Tibial artery (tissue), 4 donors: ENCODE results near the gene TMEFF1.

ENCODE experiments used
- DNase-seq, 2 donors: peaks; one replicate each; pipeline ENCODE4 v3.0.0-alpha.2; 2019
- H3K27ac ChIP-seq, 2 donors: fragments of 200-600 bp; sonication (generic) in 1 of 2; 1 replicate in 1 of 2; 2 replicates in 1 of 2; pipeline ENCODE4 v1.5.1; 2018 to 2019; ENCODE audit warnings: mild to moderate bottlenecking in 1 of 2
- H3K27me3 ChIP-seq, 2 donors: fragments of 200-600 bp; sonication (generic) in 1 of 2; one replicate each; pipeline versions ENCODE4 v1.5.1 to v1.6.0; 2016 to 2019
- H3K36me3 ChIP-seq, 3 donors: fragments of 200-600 bp; sonication (generic) in 2 of 3; one replicate each; pipeline ENCODE4 v1.5.1; 2016 to 2019; ENCODE audit warnings: mild to moderate bottlenecking in 2 of 3
- H3K4me1 ChIP-seq, 4 donors: fragments of 200-600 bp; sonication (generic) in 2 of 4; 1 replicate in 3 of 4; 2 replicates in 1 of 4; pipeline ENCODE4 v1.5.1; 2016 to 2019
- H3K4me3 ChIP-seq, 2 donors: fragments of 200-600 bp; sonication (generic) in 1 of 2; 1 replicate in 1 of 2; 2 replicates in 1 of 2; pipeline ENCODE4 v1.5.1; 2018 to 2019; ENCODE audit warnings: mild to moderate bottlenecking in 2 of 2
- H3K9me3 ChIP-seq, 3 donors: fragments of 200-600 bp; sonication (generic) in 1 of 3; one replicate each; pipeline ENCODE4 v1.5.1; 2016 to 2019
- CTCF ChIP-seq, 2 experiments: fragments of 200-600 bp in 1 of 2; fragments of 450-650 bp in 1 of 2; IDR thresholded peaks; one replicate each; pipeline ENCODE4 v1.5.1; 2017 to 2019; ENCODE audit warnings: antibody characterized with exemption in 2 of 2, mild to moderate bottlenecking in 1 of 2, moderate library complexity in 1 of 2
- intact Hi-C: fragments of 100-400 bp; cut with DNase I; formaldehyde crosslinking; loops from one replicate; pipeline ENCODE4 v1.15.0; 2023; ENCODE audit warnings: low total_unique reads

TMEFF1 gene

GRCh38 chr9:100466171-100466828 is 6.6 kb upstream of the TMEFF1 start:
- no peaks in the 10 kb centered on the region for H3K4me1 ChIP-seq
- no peak overlapping the region for H3K4me3 ChIP-seq
- H3K27ac ChIP-seq, result no peak overlapping the region
- no peak for DNase-seq
- no peaks in the 10 kb centered on the region for H3K27me3 ChIP-seq
- TF ChIP-seq CTCF (IDR thresholded peaks at IDR 0.05), result no peak
- no peaks in the 10 kb centered on the region for H3K9me3 ChIP-seq
- H3K36me3 ChIP-seq, result no peaks in the 10 kb centered on the region
- intact Hi-C loops, result no loop called here

GRCh38 chr9:100466829-100467221 is 6.1 kb upstream of the TMEFF1 start:
- Histone ChIP-seq H3K36me3 (no peaks in the 10 kb centered on the region), H3K27me3 (no peaks in the 10 kb centered on the region), H3K4me3 (no peak overlapping the region), H3K9me3 (no peaks in the 10 kb centered on the region), H3K4me1 (no peaks in the 10 kb centered on the region), H3K27ac (no peak overlapping the region)
- intact Hi-C loops, result no loop called here
- no peak for TF ChIP-seq CTCF (IDR thresholded peaks at IDR 0.05)
- DNase-seq, result no peak

- no peak for TF ChIP-seq CTCF (IDR thresholded peaks at IDR 0.05)
- peaks cover 0 to 6% (median 3%) of the 10 kb centered on the region in 4 donors for H3K4me1 ChIP-seq
- intact Hi-C loops, result no loop called here
- no peaks in the 10 kb centered on the region for H3K36me3 ChIP-seq
- no peaks in the 10 kb centered on the region for H3K9me3 ChIP-seq
- H3K27ac ChIP-seq, result no peak overlapping the region
- H3K27me3 ChIP-seq, result no peaks in the 10 kb centered on the region
- no peak for DNase-seq
- H3K4me3 ChIP-seq, result no peak overlapping the region
Observed at GRCh38 chr9:100468041-100468440, 4.9 kb upstream of the TMEFF1 start.

GRCh38 chr9:100472268-100472667 is 681 bp upstream of the TMEFF1 start:
- intact Hi-C loops, result no loop called here
- Histone ChIP-seq H3K4me1 (peaks cover 0 to 16% (median 11%) of the 10 kb centered on the region in 4 donors), H3K27ac (no peak overlapping the region), H3K27me3 (peaks cover 0 to 3% of the 10 kb centered on the region in 2 donors), H3K9me3 (no peaks in the 10 kb centered on the region), H3K36me3 (no peaks in the 10 kb centered on the region), H3K4me3 (no peak overlapping the region)
- TF ChIP-seq CTCF (IDR thresholded peaks at IDR 0.05), result no peak
- no peak for DNase-seq

- intact Hi-C loops, result no loop called here
- no peak for TF ChIP-seq CTCF (IDR thresholded peaks at IDR 0.05)
- H3K27me3 ChIP-seq, result peaks cover 0 to 3% of the 10 kb centered on the region in 2 donors
- H3K4me1 ChIP-seq, result peaks cover 0 to 16% (median 11%) of the 10 kb centered on the region in 4 donors
- no peaks in the 10 kb centered on the region for H3K36me3 ChIP-seq
- peak overlapping the region; percentile 53 to 62 for H3K4me3 ChIP-seq
- H3K9me3 ChIP-seq, result no peaks in the 10 kb centered on the region
- peak in 1 of 2 donors; percentile 23 for DNase-seq
- no peak overlapping the region for H3K27ac ChIP-seq
Observed at GRCh38 chr9:100473276-100474081, 530 bp downstream of the TMEFF1 start.
